Muscle layer of colon (tissue), 2 donors: ENCODE measurements around the gene RAB36.

ENCODE experiments used
- H3K27ac ChIP-seq: one replicate; pipeline ENCODE4 v1.7.0; 2013; ENCODE audit warnings: low read depth, mild to moderate bottlenecking, low read length, moderate library complexity
- H3K27me3 ChIP-seq, 2 donors: one replicate each; pipeline ENCODE4 v1.7.0; 2013; ENCODE audit warnings: low read length in 2 of 2, mild to moderate bottlenecking in 2 of 2; ENCODE audit not compliant: insufficient read depth in 2 of 2, control insufficient read depth in 1 of 2
- H3K36me3 ChIP-seq: one replicate; pipeline ENCODE4 v1.7.0; 2013; ENCODE audit warnings: mild to moderate bottlenecking, low read length; ENCODE audit not compliant: insufficient read depth
- H3K4me1 ChIP-seq: one replicate; pipeline ENCODE4 v1.7.0; 2013; ENCODE audit warnings: mild to moderate bottlenecking, low read length; ENCODE audit not compliant: insufficient read depth
- H3K4me3 ChIP-seq, 2 donors: one replicate each; pipeline ENCODE4 v1.7.0; 2013; ENCODE audit warnings: low read length in 2 of 2, low read depth in 1 of 2, mild to moderate bottlenecking in 1 of 2, moderate library complexity in 1 of 2
- H3K9ac ChIP-seq: one replicate; pipeline ENCODE4 v1.7.0; 2013; ENCODE audit warnings: low read length
- H3K9me3 ChIP-seq: one replicate; pipeline ENCODE4 v1.7.0; 2013; ENCODE audit warnings: mild to moderate bottlenecking, low read length
- donor health status: abdominal sarcoma.
- donor health status: Adenocarcinoma of cecum.

The RAB36 gene

DNA sequence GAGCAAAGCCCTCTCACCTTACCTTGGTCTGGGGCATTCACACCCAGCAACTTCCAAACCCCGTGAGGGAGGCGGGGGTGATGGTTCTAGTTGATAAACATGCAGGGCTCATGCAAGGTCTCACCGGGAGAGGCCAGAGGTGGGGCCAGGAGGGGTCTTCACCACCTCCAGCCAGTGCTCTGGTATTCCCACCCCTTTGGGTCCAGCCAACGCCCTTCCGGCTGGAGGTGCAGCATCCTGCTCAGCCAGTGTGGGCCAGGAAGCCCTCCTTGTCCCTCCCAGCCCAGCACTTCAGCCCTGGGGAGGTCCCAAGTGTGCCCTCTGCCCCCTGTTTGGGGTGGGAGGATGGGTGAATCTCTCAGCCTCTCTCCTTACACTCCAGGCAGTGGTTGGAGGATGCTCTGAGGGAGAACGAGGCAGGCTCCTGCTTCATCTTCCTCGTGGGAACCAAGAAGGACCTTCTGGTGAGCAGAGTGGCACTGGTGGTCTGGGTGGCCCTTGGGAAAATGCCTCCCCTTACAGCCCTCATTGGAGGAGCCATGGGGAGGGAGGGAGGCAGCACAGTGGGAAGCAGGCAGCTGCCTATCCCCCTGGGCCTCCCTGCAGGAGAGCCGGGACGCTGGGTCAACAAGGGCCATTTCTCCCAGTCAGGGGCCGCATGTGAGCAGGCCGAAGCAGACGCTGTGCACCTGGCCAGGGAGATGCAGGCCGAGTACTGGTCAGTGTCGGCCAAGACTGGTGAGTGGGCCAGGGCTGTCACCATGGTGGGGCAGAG is 13.4 kb downstream of the RAB36 start:
- Histone ChIP-seq H3K9me3 (no peaks in the 10 kb centered on the region), H3K36me3 (no peaks in the 10 kb centered on the region), H3K27ac (no peak overlapping the region), H3K4me1 (no peaks in the 10 kb centered on the region), H3K9ac (no peak overlapping the region), H3K4me3 (no peak overlapping the region), H3K27me3 (no peaks in the 10 kb centered on the region)

DNA sequence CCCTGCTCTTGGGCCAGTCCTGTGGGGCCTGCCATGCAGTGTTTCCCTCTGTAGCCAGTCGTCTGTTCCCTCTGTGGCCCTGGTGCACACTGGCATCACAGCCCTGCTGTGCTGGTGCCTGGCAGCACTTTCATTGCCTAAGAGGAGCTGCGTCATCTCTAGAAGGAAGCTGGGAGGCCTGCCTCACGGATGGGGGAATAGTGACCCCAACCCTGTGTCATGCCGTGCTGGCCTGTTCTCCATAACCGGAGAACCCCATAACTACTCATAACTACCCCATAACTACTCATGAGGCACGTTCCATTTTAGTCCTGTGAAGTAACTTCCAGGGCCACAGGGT is 14.0 kb downstream of the RAB36 start:
- H3K4me3 ChIP-seq, result no peak overlapping the region
- no peak overlapping the region for H3K9ac ChIP-seq
- no peaks in the 10 kb centered on the region for H3K27me3 ChIP-seq
- peaks cover 3% of the 10 kb centered on the region for H3K4me1 ChIP-seq
- no peaks in the 10 kb centered on the region for H3K36me3 ChIP-seq
- no peaks in the 10 kb centered on the region for H3K9me3 ChIP-seq
- no peak overlapping the region for H3K27ac ChIP-seq

DNA sequence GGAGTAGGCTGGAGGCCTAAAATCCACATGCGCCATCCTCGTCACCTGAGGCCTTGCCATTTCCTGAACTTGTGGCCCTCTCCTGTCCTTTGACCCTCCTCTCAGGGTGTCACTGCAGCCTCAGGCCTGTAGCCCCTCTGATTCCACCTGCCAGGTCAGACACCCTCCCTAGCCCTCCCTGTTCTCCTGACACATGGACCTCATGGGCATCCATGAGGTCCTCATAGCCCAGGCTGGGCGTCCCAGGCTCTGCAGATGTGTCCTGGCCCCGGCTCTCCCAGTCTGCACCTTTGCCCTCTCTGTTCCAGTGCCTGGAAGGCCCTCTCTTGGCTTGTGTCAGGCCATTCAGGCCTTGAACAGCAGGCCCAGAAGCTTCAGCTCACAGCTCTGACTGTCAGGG is 15.8 kb downstream of the RAB36 start:
- Histone ChIP-seq H3K9ac (no peak overlapping the region), H3K27ac (no peak overlapping the region), H3K36me3 (no peaks in the 10 kb centered on the region), H3K4me1 (peaks cover 3% of the 10 kb centered on the region), H3K27me3 (no peaks in the 10 kb centered on the region), H3K4me3 (no peak overlapping the region), H3K9me3 (no peaks in the 10 kb centered on the region)

DNA sequence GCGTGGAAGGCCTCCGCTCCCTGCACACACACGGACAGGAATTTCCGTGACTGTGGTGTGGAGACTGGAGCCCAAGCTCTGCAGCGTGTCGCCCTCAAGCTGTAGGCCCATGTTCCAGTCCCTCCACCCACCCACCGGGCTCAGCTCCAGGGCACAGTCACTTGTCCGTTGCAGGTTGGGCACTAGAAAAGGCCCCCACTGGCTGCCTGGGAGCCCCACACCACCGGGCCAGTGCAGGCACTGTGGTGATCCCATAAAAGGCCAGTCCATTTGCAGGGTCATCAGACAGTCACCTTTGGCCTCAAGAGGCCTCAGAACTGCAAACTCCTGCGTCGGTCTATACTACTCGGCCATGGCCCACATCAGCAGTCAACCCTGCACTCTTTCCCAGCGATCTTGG is 16.3 kb downstream of the RAB36 start:
- Histone ChIP-seq H3K4me1 (peaks cover 3% of the 10 kb centered on the region), H3K9ac (no peak overlapping the region), H3K4me3 (no peak overlapping the region), H3K27me3 (no peaks in the 10 kb centered on the region), H3K9me3 (no peaks in the 10 kb centered on the region), H3K36me3 (no peaks in the 10 kb centered on the region), H3K27ac (no peak overlapping the region)

DNA sequence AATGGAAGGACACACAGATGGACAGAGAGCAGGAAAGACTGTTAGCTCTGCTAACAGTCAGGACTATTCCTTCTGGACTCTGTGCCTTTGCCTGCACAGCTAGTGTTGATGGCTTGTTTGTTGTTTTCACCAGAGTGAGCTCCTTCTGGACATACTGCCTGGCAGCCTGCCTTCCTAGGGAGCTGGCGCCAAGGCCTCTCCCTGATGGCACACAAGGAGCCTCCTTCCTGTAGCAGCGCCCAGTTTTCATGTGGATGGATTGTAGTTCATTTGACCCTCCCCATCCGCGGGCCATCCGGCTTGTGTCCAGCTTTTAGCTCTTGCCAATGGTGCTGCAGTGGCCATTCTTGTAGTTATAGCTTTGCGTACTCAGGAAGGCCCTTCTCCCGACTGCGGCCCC is 18.4 kb downstream of the RAB36 start:
- Histone ChIP-seq H3K27ac (no peak overlapping the region), H3K27me3 (no peaks in the 10 kb centered on the region), H3K9me3 (no peaks in the 10 kb centered on the region), H3K4me3 (no peak overlapping the region), H3K4me1 (peaks cover 3% of the 10 kb centered on the region), H3K36me3 (no peaks in the 10 kb centered on the region), H3K9ac (no peak overlapping the region)

DNA sequence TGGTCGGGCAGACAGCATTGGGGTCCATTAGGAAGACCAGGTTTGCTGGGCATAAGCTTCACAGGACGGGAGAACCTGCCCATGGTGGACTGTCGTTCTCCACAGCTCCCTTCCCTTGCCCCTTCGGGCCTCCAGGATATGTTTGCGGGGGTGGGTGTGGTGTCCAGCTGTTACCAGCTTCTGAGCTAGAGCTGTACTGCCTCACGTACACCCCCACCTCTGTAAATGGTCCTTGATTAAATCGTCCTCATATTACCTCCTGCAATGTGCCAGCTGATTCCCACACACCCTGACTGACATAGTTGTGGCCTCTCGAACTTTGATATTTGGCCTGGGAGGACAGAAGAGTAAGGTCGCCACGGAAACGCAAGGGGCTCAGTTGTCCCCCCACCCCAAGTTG is 18.8 kb downstream of the RAB36 start:
- Histone ChIP-seq H3K27me3 (no peaks in the 10 kb centered on the region), H3K4me3 (no peak overlapping the region), H3K9ac (no peak overlapping the region), H3K4me1 (peaks cover 3% of the 10 kb centered on the region), H3K36me3 (no peaks in the 10 kb centered on the region), H3K27ac (no peak overlapping the region), H3K9me3 (no peaks in the 10 kb centered on the region)

DNA sequence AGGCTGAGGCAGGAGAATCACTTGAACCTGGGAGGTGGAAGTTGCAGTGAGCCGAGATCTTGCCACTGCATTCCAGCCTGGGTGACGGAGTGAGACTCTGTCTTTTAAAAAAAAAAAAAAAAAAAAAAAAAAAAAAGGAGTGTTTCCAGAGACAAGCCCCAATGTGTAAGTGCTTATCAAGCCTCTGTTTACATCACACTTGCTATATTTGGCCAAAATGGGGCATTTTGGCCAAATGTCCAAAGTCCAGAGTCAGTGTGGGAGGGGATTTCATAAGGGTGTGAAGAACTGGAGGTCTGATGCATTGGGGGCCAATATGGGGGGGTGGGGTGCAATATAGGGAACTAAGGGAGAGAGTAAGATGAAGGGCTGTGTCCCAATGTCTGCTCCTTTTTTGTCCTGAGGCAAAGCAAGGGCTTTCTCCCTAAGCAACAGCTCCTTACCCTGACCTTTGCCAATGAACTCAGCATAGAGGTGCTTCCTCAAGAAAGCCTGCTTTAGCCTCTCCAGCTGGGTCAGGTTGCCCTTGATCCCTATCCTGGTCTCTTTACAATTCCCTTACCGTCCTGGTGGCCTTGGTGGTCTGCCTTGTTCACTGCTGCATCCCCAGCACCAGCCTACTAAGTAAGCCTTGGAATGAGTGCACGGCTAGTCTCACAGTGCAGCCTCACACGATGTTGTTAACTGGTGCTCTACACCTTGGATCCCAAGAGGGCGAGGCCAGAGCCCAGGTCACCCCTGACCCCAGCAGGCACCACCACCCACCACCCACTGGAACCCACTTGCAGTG is 21.0 kb downstream of the RAB36 start:
- H3K4me3 ChIP-seq, result no peak overlapping the region
- no peaks in the 10 kb centered on the region for H3K27me3 ChIP-seq
- no peaks in the 10 kb centered on the region for H3K36me3 ChIP-seq
- no peak overlapping the region for H3K27ac ChIP-seq
- H3K4me1 ChIP-seq, result peaks cover 3% of the 10 kb centered on the region
- no peaks in the 10 kb centered on the region for H3K9me3 ChIP-seq
- H3K9ac ChIP-seq, result no peak overlapping the region

DNA sequence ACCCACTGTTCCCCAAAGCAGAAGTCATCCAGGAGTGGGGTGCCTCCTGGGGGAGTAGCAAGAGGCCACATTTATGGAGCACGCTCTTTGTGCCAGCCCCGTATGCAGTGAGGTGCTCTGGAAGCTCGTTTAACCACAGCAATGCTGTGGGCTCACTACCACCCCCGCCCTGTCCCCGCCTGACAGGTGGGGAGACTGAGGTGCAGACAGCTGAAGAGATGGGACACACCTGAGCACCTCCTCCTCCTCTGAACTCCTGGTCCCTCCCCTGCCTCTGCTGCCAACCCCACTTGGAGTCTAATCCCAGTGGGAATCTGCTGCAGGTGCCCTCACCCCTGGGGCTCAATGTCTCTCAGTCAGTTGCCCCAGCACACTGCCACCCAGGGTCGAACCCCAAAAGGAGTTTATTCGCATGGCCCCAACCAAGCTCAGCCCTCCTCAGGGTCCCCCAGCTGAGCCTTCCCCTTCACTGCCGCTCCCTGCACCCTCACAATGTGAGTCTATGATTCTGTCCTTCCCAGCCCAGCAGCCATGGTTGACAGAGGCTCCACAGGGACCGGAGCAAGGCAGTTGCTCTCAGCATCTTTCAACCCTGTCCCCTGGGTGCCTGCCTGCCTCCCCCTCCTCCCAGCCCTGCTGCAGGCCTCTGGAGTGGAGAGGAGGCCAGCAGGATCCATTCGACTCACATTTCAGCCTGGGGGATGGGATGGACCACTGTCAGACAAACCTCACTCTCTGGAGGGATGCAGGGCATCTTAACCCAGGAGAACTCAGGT is 21.8 kb downstream of the RAB36 start:
- Histone ChIP-seq H3K4me1 (peaks cover 3% of the 10 kb centered on the region), H3K4me3 (no peak overlapping the region), H3K9me3 (no peaks in the 10 kb centered on the region), H3K27ac (no peak overlapping the region), H3K27me3 (no peaks in the 10 kb centered on the region), H3K36me3 (no peaks in the 10 kb centered on the region), H3K9ac (no peak overlapping the region)

DNA sequence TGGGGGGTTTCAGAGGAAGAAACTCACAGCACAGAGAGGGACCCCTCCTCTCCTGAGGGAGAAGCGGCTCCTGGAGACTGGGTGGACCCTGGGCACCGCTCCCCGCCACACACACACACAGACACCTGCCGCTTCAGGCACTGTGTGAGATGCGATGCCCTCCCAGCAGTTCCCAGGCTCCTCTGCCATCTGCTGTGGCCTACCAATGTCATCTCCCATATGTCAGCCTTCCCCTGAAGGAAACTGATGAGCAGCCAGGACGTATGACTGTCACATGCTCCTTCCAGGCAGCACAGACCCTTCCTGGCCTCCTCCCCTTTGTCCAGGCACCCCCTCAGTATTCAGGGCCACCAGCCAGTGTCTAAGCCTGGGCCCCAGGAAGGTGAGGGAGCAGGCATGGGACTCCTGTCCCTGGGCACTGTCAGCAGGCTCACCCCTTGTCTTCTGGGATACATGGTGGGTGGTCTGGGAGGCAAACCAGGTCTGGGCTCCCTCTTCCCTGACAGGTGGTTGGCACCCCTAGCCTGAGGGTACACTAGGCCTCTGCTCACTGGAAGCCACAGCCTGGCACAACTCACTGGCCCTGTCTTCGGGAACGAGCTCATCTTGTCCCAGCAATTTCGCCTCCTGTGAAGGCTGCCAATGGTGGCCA is 23.2 kb downstream of the RAB36 start:
- Histone ChIP-seq H3K27ac (no peak overlapping the region), H3K4me3 (no peak overlapping the region), H3K27me3 (no peaks in the 10 kb centered on the region), H3K9ac (no peak overlapping the region), H3K36me3 (no peaks in the 10 kb centered on the region), H3K9me3 (no peaks in the 10 kb centered on the region), H3K4me1 (peaks cover 3% of the 10 kb centered on the region)

DNA sequence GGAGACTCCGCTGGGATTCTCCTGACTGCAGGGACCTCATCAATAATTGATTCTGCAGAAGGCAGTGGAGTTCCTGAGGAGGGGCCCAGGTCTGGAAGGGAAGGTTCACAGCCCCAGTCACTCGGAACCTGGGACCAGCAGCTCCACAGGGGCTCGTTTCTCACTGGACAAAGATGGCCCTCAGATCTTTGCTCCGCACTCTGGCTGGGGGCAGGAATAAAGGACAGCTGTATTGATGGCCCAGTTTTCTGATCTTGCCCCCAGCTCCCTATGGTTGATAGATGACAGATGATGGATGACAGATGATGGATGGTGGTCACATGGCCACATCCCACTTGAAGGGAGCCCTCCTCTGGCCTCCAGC is 23.7 kb downstream of the RAB36 start:
- H3K27ac ChIP-seq, result no peak overlapping the region
- no peak overlapping the region for H3K4me3 ChIP-seq
- H3K4me1 ChIP-seq, result peaks cover under 1% of the 10 kb centered on the region
- H3K27me3 ChIP-seq, result no peaks in the 10 kb centered on the region
- no peaks in the 10 kb centered on the region for H3K36me3 ChIP-seq
- H3K9ac ChIP-seq, result no peak overlapping the region
- no peaks in the 10 kb centered on the region for H3K9me3 ChIP-seq
